COLO829 (cell line): ENCODE results near the gene C13orf46.
"Not testable (repeated sequence)": the region's sequence is repeated elsewhere in the genome, so short reads cannot be mapped to it uniquely, and the experiment has no call there.

Experiments used
- DNase-seq: peaks from one replicate; pipeline ENCODE4 v3.0.0; 2012; ENCODE audit warnings: low spot score

Gene C13orf46

GRCh38 chr13:113923376-113924063, 50.4 kb downstream of the C13orf46 start:
- no peak for DNase-seq

- no peak for DNase-seq
Observed at GRCh38 chr13:113922412-113923118, 51.3 kb downstream of the C13orf46 start.

DNA sequence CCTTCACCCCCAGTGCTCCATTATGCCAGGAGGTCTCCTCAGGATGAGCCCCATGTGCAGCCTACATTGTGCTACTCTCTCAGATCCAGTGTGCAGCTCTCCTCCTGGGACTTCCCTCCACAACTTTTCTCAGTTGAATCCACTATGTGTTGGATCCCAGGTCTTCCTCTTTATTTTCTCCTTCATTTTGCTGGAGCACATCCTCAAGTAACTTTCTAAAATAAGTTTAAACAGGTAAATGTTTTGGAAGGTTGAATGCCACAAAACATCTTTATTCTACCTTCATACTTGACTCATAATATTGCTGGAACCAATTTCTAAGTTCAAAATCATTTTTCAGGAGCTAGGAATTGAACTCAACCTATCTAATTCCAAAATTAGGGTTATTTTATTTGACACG, 52.1 kb downstream of the C13orf46 start:
- DNase-seq, result no peak

DNA sequence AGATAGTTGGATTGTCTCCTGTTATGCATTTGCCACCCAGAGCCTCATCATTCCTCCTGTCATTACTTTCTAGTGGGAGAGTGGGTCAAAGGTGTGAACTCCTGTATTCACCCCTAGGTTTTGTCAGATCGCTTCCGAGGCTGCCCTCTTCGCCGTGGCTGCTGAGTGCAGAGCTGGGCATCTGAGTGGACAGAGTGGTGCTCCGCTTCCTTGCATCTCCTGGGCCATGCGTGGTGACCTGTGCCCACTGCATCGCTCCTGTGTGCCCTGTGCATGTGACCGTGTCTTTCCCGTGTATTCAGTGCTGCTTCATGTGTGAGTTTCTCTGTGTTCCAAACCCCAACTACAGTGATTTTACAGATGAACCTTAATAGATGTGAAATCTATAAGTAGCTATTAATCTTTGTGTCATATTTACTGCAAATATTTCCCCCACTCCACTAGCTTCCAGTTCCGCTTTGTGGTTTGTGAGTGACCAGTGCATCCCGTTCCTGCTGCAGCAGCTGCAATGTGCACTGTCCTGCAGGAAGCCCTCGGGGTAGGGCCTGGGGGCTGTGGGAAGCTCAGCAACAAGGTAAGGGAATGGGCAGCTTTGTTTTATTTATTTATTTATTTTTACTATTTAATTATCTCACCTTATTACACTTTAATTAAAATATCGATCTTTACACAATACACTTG, 53.1 kb downstream of the C13orf46 start:
- no peak for DNase-seq

DNA sequence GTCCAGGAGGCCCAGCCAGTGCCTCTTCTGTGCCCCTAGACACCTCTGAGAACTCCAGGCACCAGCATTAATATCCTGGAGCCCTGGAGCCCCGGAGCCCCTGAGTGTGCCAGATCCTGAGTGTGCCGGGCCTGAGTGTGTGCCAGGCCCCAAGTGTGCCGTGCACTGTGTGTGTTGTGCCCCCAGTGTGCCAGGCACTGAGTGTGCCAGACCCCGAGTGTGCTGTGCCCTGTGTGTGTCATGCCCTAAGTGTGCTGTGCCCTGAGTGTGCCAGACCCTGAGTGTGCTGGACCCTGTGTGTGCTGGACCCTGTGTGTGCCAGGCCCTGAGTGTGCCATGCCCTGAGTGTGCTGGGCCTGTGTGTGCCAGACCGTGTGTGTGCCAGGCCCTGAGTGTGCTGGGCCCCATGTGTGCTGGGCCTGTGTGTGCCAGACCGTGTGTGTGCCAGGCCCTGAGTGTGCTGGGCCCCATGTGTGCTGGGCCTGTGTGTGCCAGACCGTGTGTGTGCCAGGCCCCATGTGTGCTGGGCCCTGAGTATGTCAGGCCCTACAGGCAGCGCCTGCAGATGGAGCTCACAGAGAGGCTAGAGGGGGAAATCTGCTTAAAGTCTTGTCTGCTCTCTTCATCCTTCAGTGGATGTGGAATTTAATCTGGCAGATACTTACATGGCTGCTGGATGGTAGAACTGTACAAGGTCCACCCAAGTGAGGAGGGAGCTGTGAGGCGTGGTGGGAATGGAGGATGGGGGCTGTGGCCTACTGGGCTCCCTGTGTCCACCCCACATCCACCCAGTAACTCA, 53.9 kb downstream of the C13orf46 start:
- no peak for DNase-seq

DNA sequence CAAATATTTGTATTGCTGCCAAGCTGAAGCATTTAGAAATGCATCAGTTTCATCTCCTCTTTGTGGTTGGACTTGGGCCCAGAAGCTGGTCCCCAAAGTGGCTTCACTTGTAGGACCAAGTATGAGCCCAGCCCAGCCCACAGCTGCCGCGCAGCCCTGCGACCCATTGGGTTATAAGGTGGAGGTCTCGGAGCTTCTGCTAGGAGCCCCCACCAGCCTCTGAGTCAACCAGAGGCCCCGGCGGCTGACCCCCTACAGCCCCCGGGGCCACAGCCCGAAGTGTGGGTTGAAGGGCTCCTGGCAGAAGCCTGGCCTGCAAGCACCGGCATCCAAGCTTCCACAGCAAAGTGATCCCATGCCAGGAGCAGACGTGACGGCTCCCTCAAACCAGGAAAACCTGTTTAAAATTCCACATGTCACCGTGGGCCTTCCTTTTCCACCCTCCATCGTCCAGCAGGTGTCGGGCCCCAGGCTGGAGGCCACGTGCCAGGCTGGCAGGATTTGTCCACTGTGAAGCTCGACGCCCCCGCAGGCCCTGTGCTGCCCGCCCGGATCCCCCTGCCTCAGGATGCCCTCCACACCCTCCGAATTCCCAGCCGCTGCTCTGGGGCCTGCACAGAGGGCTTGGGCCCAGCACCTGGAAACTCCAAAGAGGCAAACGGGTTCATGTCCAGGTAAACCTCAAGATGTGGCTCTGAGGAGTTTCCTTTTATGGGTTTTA, 54.7 kb downstream of the C13orf46 start:
- no peak for DNase-seq

DNA sequence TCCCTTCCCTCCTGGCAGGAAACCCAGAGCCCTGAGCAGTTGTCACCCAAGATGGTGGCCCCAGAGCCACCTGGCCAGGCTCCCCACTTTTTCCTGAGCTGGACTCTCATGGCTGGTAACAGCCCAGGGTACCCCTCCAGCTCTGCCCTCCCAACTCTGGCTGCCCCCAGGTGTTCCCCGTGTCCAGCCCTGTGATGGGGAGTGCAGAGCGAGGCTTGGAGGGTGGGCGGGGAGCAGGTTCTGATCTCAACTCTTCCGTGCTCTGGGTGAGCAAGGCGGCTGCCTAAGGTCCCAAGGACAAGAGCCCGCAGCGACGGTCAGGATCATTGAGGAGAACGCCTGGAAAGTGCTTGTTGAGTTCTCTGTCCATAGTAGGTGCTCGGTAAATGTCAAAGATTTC, 55.3 kb downstream of the C13orf46 start:
- no peak for DNase-seq

- DNase-seq, result no peak
Observed at GRCh38 chr13:113917594-113918371, 56.1 kb downstream of the C13orf46 start.

DNA sequence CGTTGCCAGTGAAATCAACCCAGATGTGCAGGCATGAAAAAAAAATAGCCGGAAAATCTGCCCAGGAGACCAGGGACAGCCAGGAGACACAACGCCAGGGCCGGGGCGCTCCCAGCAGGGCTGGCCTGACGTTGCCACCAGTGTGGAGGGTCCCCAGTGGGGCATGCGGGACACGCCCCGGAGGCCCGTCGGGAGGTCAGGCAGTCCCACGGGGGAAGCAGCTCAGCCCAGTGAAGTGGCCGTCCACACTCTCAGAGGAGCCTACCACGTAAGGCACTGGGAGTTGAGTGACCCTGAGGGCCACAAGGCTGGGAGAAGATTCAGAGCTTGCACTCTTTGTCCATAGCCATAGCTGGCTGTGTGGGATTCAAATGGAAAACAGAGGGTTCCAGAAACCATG, 56.8 kb downstream of the C13orf46 start:
- no peak for DNase-seq

GRCh38 chr13:113916330-113916815, 57.5 kb downstream of the C13orf46 start:
- DNase-seq, result no peak

DNA sequence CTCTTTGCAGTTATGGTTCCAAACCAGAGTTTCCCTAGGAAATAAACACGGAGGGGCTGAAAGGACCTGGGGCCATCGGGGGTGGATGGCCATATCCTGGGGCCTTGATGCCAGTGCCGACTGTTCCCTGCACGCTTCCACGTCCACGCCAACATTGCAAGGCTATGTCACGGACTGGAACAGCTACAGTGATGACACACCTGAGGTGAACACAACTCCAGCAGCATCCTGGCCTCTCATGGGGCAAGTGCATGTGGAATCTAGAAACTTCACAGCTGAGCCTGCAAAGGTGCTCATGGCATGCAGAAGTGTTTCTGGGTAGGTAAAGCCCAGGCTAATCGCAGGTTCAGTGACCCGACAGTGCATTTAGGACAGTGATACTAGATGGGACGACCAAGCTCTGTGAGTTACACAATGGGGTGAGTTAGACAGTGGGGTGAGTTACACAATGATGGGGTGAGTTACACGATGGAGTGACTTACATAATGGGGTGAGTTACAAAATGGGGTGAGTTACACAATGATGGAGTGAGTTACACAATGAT, 58.0 kb downstream of the C13orf46 start:
- DNase-seq, result no peak

DNA sequence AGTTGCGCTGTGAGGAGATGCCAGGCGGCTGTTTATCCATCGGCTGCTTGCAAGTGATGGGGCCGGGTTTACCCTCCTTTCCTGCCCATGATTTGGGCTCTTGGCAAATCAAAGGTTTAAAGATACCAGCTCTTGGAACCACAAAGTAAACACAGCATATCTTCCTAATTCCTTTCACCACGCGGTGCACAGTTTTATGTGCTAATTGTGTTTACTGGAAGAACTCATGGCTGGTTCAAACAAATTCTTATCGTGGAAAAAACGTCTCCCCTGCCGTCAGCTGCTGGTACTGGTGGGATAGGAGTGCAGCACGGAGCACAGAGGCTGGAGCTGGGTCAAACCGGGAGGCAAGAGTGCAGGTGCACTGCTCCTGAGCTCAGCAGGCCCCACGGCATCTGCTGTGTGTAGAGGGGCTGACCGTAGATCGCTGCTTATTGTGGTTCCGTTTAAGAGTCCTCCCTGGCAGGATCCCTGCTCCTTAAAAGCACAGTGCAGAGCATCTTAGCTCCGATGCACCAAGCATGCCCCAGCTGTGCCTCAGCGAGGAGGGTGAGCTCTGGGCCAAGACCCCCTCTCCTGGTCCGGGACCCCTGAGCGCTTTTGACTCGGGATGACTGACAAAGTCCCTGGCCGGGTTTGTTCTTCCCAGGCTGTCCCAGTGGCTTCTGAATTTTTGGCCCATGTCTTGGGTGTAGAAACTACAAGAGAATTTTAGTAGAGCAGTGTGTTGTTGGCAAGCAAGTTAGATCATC, 58.7 kb downstream of the C13orf46 start:
- no peak for DNase-seq

- DNase-seq, result no peak
Observed at GRCh38 chr13:113914333-113915011, 59.4 kb downstream of the C13orf46 start.

DNA sequence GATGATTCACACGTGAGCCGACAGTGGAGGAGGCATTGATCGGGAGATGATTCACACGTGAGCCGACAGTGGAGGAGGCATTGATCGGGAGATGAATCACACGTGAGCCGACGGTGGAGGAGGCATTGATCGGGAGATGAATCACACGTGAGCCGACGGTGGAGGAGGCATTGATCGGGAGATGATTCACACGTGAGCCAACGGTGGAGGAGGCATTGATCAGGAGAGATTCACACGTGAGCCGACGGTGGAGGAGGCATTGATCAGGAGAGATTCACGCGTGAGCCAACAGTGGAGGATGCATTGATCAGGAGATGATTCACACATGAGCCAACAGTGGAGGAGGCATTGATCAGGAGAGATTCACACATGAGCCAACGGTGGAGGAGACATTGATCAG, 60.0 kb downstream of the C13orf46 start:
- DNase-seq, result not testable (repeated sequence)

GRCh38 chr13:113913408-113913807, 60.5 kb downstream of the C13orf46 start:
- not testable (repeated sequence) for DNase-seq

DNA sequence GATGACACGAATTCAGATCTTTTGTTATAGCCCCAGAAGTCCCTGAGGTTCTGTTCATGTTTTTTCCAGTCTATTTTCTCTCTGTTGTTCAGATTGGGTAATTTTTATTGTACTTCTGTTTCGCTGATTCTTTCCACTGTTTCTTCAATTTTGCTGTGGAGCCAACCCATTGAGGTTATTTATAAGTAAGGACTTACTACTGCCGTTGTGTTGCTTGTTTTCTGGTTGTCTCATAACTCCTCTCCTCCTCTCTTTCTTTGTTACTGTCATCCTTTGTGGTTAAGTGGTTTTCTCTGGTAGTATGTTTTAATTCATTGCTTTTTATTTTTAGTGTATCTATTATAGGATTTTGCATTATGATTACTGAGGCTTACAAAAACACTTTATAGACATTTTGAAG, 61.3 kb downstream of the C13orf46 start:
- DNase-seq, result no peak

DNA sequence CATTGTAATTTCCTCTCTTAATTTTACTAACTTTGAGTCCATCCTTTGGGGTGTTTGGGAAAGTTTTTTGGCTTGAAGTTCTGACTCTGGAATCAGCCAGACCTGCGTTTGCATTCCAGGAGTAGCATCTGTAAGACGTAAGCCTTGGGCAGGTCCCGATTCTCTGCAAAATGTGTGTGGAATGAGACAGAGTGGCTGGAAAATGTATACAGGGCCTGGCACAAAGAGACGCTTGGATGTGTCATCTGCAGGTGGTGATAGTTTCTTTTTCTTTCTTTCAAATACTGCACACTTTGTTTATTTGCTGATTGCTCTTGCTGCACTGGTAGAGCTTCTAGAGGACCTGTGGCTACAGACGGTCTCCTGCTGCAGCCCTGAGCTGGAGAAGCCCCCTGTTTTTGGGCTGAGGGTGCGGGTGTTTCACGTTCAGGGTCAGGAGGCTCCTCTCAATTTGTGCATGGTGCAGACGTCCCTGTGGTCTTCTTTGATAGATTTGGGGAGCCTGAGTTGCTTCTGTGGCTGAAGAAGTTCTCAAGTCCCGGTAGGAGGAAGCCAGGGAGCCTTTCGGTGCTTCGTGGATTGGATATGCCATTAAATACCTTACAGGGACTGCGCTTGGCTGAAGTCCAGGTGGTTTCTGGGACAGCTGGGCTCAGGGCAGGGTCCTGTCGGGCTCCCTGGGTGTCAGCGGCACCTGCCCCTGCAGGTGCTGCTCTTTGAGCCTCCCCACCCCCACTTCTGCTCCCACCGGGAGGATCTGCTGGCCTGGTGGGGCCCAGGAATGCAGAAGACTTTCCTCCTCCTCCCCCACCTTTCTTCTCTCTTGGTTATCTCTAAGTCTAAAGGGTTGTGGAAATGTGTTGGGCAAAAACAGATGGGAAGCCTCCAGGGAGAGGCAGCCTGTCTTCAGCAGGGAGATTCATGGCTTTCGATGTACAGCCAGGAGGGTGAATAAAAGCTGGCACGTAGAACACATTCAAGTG, 66.0 kb downstream of the C13orf46 start:
- no peak for DNase-seq

GRCh38 chr13:113906571-113906970, 67.3 kb downstream of the C13orf46 start:
- DNase-seq, result no peak
